IPS DF 6.9 (cell line): ENCODE results near the gene EDEM1.

ENCODE experiments used
- DNase-seq: peaks from one replicate; pipeline ENCODE4 v3.0.0-alpha.2; 2013; ENCODE audit warnings: low read depth, low spot score
- H3K27ac ChIP-seq: one replicate; pipeline ENCODE4 v1.5.1; 2013; ENCODE audit warnings: low read length, control low read depth
- H3K27me3 ChIP-seq: 2 replicates; pipeline ENCODE4 v1.6.1; 2013; ENCODE audit warnings: mild to moderate bottlenecking, low read length; ENCODE audit not compliant: control insufficient read depth, insufficient read depth
- H3K36me3 ChIP-seq: 2 replicates; pipeline ENCODE4 v1.6.1; 2013; ENCODE audit warnings: low read length; ENCODE audit not compliant: control insufficient read depth, insufficient read depth
- H3K4me1 ChIP-seq: 2 replicates; pipeline ENCODE4 v1.6.1; 2013; ENCODE audit warnings: low read length; ENCODE audit not compliant: control insufficient read depth, insufficient read depth
- H3K4me3 ChIP-seq: 2 replicates; pipeline ENCODE4 v1.5.1; 2013; ENCODE audit warnings: mild to moderate bottlenecking, low read length
- H3K9me3 ChIP-seq: 2 replicates; pipeline ENCODE4 v1.6.1; 2013; ENCODE audit warnings: low read length, inconsistent platforms; ENCODE audit not compliant: control insufficient read depth, insufficient read depth
- WGBS: extraction: QIAGEN DNeasy Blood & Tissue Kit; methylation state at CpG from one replicate; pipeline ENCODE4 v1.1.7; 2013; ENCODE audit warnings: mixed read lengths, missing lambda C conversion rate; ENCODE audit not compliant: insufficient read length, insufficient coverage; 5-methylcytosine and 5-hydroxymethylcytosine counted together

The EDEM1 gene

GRCh38 chr3:5267252-5267651, 79.7 kb downstream of the EDEM1 start:
- Histone ChIP-seq H3K27ac (no peak overlapping the region), H3K27me3 (no peaks in the 10 kb centered on the region), H3K36me3 (no peaks in the 10 kb centered on the region), H3K4me1 (no peaks in the 10 kb centered on the region), H3K9me3 (no peaks in the 10 kb centered on the region), H3K4me3 (no peak overlapping the region)
- WGBS, result no CpG with 5 or more reads among the region's 2 CpGs
- no peak for DNase-seq

- Histone ChIP-seq H3K4me1 (no peaks in the 10 kb centered on the region), H3K27me3 (no peaks in the 10 kb centered on the region), H3K36me3 (no peaks in the 10 kb centered on the region), H3K9me3 (no peaks in the 10 kb centered on the region), H3K27ac (no peak overlapping the region), H3K4me3 (no peak overlapping the region)
- WGBS, result no CpG with 5 or more reads among the region's 1 CpG
- no peak for DNase-seq
Observed at GRCh38 chr3:5267889-5268288, 80.4 kb downstream of the EDEM1 start.
